H1 (cell line): Measurements from ENCODE around the gene DNAH8. TPM values are rescaled to one million over a fixed set of nuclear protein-coding genes. Genes with fewer than 3 reads are reported as not detected.

Experiments
- ATF3 ChIP-seq: IDR thresholded peaks from 2 replicates; pipeline ENCODE4 v1.6.1; 2011; ENCODE audit warnings: low read depth, mild to moderate bottlenecking, low read length; ENCODE audit not compliant: insufficient read depth
- CBX5 ChIP-seq: fragments of 300-800, 300-1000 bp; sonication (generic); IDR thresholded peaks from 2 replicates; pipeline ENCODE4 v1.7.1; 2016; ENCODE audit warnings: antibody characterized with exemption, low read length, low read depth
- CTCF ChIP-seq, 3 experiments: IDR thresholded peaks; 1 replicate in 2 of 3; 2 replicates in 1 of 3; pipeline versions ENCODE4 v1.5.1 to v1.6.1; 2011; ENCODE audit warnings: low read length in 3 of 3, mild to moderate bottlenecking in 3 of 3, inconsistent platforms in 2 of 3, low read depth in 1 of 3, moderate library complexity in 1 of 3; ENCODE audit not compliant: insufficient read depth in 1 of 3; ENCODE audit errors: control extremely low read depth in 1 of 3
- polyA plus RNA-seq, 7 experiments: library from polyadenylated mRNA; depleted of rRNA in 3 of 7; stranded (reverse) in 5 of 7; unstranded in 2 of 7; fragments of >200 nt in 5 of 7; fragments of 200-250 nt in 2 of 7; gene quantifications; 1 replicate in 5 of 7; 2 replicates in 1 of 7; 4 replicates in 1 of 7; pipeline versions ENCODE4 v1.2.1 to v1.2.3, GENCODE V29; 2011 to 2013; ENCODE audit warnings: missing spikeins in 2 of 7, mixed read lengths in 2 of 7
- total RNA-seq: library from RNA; stranded (reverse); fragmentation: NEBNext Ultra II Directional; extraction: Animal tissue kit (Norgen Biotek cat#: 25700); gene quantifications from 2 replicates; pipeline ENCODE4 v1.2.1, GENCODE V29; 2021

DNAH8 gene
- total and polyA plus RNA-seq, 2 of the 8 experiments (the other 6 are each of a cell fraction or from before 2014, with no cell fraction given): under 0.01 TPM; not detected in 1

- TF ChIP-seq ATF3: no peak
- peak; percentile 88 to 94 (median 93) for TF ChIP-seq CTCF (IDR thresholded peaks at IDR 0.05; ENCODE audit: control extremely low read depth in 1 of 3, insufficient read depth in 1 of 3, low read depth in 1 of 3, low read length in 3 of 3)
- TF ChIP-seq CBX5: no peak
Observed at GRCh38 chr6:38997128-38997761, 282.1 kb downstream of the DNAH8 start (continued).
